ENCODE results near the gene GNL1. TPM values are rescaled to one million over a fixed set of nuclear protein-coding genes. Genes with fewer than 3 reads are reported as not detected.
A peak's percentile ranks its signal among the peaks of the same experiment; 100 is the strongest.
"Not testable (repeated sequence)": the region's sequence is repeated elsewhere in the genome, so short reads cannot be mapped to it uniquely, and the experiment has no call there.

GNL1 gene
- total and polyA plus RNA-seq, 10 of the 15 experiments (the other 5 are each of a cell fraction or from before 2014, with no cell fraction given), result 0.18 to 64.5 (median 45.5) TPM

- ChIA-PET POLR2A (interaction anchor here (1.8 kb wide), 1 partner anchor 29 kb away, joined by 5 read pairs; no protein-coding TSS in a partner anchor), RAD21 (ENCODE audit: unreplicated experiment) (interaction anchor here (1.4 to 4.0 kb wide), 2 partner anchors 9 to 17 kb away, joined by 4 to 30 read pairs; no protein-coding TSS in a partner anchor), SMC1A (ENCODE audit: uncharacterized antibody, unreplicated experiment) (interaction anchor here (0.6 to 7.4 kb wide), 5 partner anchors 10 to 209 kb away, joined by 3 to 69 read pairs (median 4); no protein-coding TSS in a partner anchor), CTCF (interaction anchor here (0.8 to 7.5 kb wide), 4 partner anchors 9 to 73 kb away, joined by 3 to 199 read pairs (median 6); no protein-coding TSS in a partner anchor)
- H4K20me1 ChIP-seq (ENCODE audit: control insufficient read depth, insufficient read depth); FAIRE-seq; ATAC-seq; H3K9ac ChIP-seq (ENCODE audit: control insufficient read depth, insufficient read depth, low read length); H3K36me3 ChIP-seq (ENCODE audit: control insufficient read depth in 2 of 2, insufficient read depth in 2 of 2, low read length in 1 of 2); H3K27me3 ChIP-seq (replicated peaks in 1 of 2; ENCODE audit: control insufficient read depth in 2 of 2, insufficient read depth in 2 of 2, low read length in 1 of 2); H2AFZ ChIP-seq (ENCODE audit: control insufficient read depth, low read depth, low read length); DNase-seq (ENCODE audit: low read depth, low spot score); intact Hi-C loops (cut with micrococcal nuclease; ENCODE audit: unreplicated experiment); in situ Hi-C loops (cut with MboI); H3K27ac ChIP-seq (ENCODE audit: control insufficient read depth, insufficient read depth); H3K79me2 ChIP-seq (ENCODE audit: control insufficient read depth, insufficient read depth, low read length); H3K4me2 ChIP-seq (ENCODE audit: control insufficient read depth, insufficient read depth); H3K4me3 ChIP-seq; H3K9me3 ChIP-seq (replicated peaks; ENCODE audit: control insufficient read depth, insufficient read depth, low read length); BruUV-seq (replicated peaks): not testable (repeated sequence)
- 0 out of 2 replicates have a peak, but pooled peaks have one; percentile 28 for TF ChIP-seq ZNF217 (IDR thresholded peaks at IDR 0.05)
- peaks cover 30% of the 10 kb centered on the region for H3K4me1 ChIP-seq (ENCODE audit: control insufficient read depth, insufficient read depth, low read length)
- WGBS (ENCODE audit: insufficient coverage, insufficient replicate concordance, low lambda C conversion rate, missing lambda C conversion rate), result 98% methylated on average over 2 of the region's 3 CpGs
Measured at GRCh38 chr6:30526444-30526843, 29.8 kb downstream of the GNL1 start.

- RAD21 ChIA-PET (ENCODE audit: unreplicated experiment); BruUV-seq (replicated peaks); H3K27me3 ChIP-seq (replicated peaks in 1 of 2; ENCODE audit: control insufficient read depth in 2 of 2, insufficient read depth in 2 of 2, low read length in 1 of 2); H3K4me3 ChIP-seq; H2AFZ ChIP-seq (ENCODE audit: control insufficient read depth, low read depth, low read length); DNase-seq (ENCODE audit: low read depth, low spot score); H3K4me1 ChIP-seq (ENCODE audit: control insufficient read depth, insufficient read depth, low read length); H4K20me1 ChIP-seq (ENCODE audit: control insufficient read depth, insufficient read depth); H3K36me3 ChIP-seq (ENCODE audit: control insufficient read depth in 2 of 2, insufficient read depth in 2 of 2, low read length in 1 of 2); ATAC-seq; H3K27ac ChIP-seq (ENCODE audit: control insufficient read depth, insufficient read depth); H3K9ac ChIP-seq (ENCODE audit: control insufficient read depth, insufficient read depth, low read length); in situ Hi-C loops (cut with MboI); FAIRE-seq; H3K9me3 ChIP-seq (replicated peaks; ENCODE audit: control insufficient read depth, insufficient read depth, low read length); H3K4me2 ChIP-seq (ENCODE audit: control insufficient read depth, insufficient read depth); intact Hi-C loops (cut with micrococcal nuclease; ENCODE audit: unreplicated experiment); H3K79me2 ChIP-seq (ENCODE audit: control insufficient read depth, insufficient read depth, low read length): not testable (repeated sequence)
- 46% methylated on average over 5 of the region's 5 CpGs for WGBS (ENCODE audit: insufficient coverage, insufficient replicate concordance, low lambda C conversion rate, missing lambda C conversion rate)
- ChIA-PET POLR2A (interaction anchor here (1.3 kb wide), 1 partner anchor 18 kb away, joined by 5 read pairs; no protein-coding TSS in a partner anchor), SMC1A (ENCODE audit: uncharacterized antibody, unreplicated experiment) (interaction anchor here (0.9 to 2.1 kb wide), 3 partner anchors 10 to 35 kb away, joined by 3 to 5 read pairs (median 4); no protein-coding TSS in a partner anchor), CTCF (interaction anchor here (1.6 to 2.1 kb wide), 3 partner anchors 11 to 23 kb away, joined by 4 to 5 read pairs (median 5); no protein-coding TSS in a partner anchor)
Measured at GRCh38 chr6:30521952-30522351, 34.3 kb downstream of the GNL1 start.

- POLR2A ChIA-PET; ATAC-seq; intact Hi-C loops (cut with micrococcal nuclease; ENCODE audit: unreplicated experiment); H4K20me1 ChIP-seq (ENCODE audit: control insufficient read depth, insufficient read depth); H3K4me2 ChIP-seq (ENCODE audit: control insufficient read depth, insufficient read depth); H3K4me1 ChIP-seq (ENCODE audit: control insufficient read depth, insufficient read depth, low read length); FAIRE-seq; DNase-seq (ENCODE audit: low read depth, low spot score); H3K79me2 ChIP-seq (ENCODE audit: control insufficient read depth, insufficient read depth, low read length); H3K9ac ChIP-seq (ENCODE audit: control insufficient read depth, insufficient read depth, low read length); H2AFZ ChIP-seq (ENCODE audit: control insufficient read depth, low read depth, low read length); H3K4me3 ChIP-seq; RAD21 ChIA-PET (ENCODE audit: unreplicated experiment); H3K27ac ChIP-seq (ENCODE audit: control insufficient read depth, insufficient read depth); BruUV-seq (replicated peaks); H3K27me3 ChIP-seq (replicated peaks in 1 of 2; ENCODE audit: control insufficient read depth in 2 of 2, insufficient read depth in 2 of 2, low read length in 1 of 2); H3K9me3 ChIP-seq (replicated peaks; ENCODE audit: control insufficient read depth, insufficient read depth, low read length); H3K36me3 ChIP-seq (ENCODE audit: control insufficient read depth in 2 of 2, insufficient read depth in 2 of 2, low read length in 1 of 2); in situ Hi-C loops (cut with MboI): not testable (repeated sequence)
- ChIA-PET SMC1A (ENCODE audit: uncharacterized antibody, unreplicated experiment) (interaction anchor here (2.1 kb wide), 1 partner anchor 11 kb away, joined by 5 read pairs; no protein-coding TSS in a partner anchor), CTCF (interaction anchor here (1.0 to 2.1 kb wide), 3 partner anchors 10 to 20 kb away, joined by 3 to 5 read pairs (median 4); no protein-coding TSS in a partner anchor)
- 70% methylated on average over 7 of the region's 7 CpGs for WGBS (ENCODE audit: insufficient coverage, insufficient replicate concordance, low lambda C conversion rate, missing lambda C conversion rate)
Measured at GRCh38 chr6:30521082-30521481, 35.2 kb downstream of the GNL1 start.

Measured in GM12878 (cell line).